Measurements from ENCODE around the gene HEATR5A. TPM values are rescaled to one million over a fixed set of nuclear protein-coding genes. Genes with fewer than 3 reads are reported as not detected.

The HEATR5A gene
- total and polyA plus RNA-seq, 2 of the 13 experiments (the other 11 are each of a cell fraction or from before 2014, with no cell fraction given): 36.4 to 105 TPM

DNA sequence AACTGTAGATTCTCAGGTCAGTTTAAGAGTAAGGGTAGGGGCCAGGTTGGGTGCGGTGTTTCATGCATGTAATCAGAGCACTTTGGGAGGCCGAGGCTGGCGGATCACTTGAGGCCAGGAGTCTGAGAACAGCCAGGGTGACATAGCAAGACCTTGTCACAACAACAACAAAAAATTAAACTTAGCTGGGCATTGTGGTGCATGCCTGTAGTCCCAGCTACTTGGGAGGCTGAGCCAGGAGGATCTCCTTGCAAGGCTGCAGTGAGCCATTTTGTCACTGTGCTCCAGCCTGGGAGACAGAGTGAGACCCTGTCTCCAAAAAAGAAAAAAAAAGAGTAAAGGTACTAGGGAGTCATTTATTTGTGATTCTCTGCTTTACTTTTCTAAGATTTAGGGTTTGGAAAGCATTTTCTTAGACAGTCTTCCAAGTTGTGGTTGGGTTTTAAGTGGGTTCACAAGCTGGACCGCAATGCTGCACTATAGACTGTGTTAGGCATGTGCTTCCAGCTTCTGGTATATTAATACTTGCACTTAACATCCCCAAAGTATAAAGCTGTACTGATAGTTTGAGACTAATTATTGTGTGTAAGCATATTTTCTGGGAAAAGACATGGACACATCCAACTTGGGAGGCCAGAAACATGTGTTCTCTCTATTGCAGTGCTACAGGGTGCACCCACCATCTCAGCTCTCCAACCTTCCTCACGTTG is 163.7 kb downstream of the HEATR5A start (continued):
- TF ChIP-seq ZNF142 (CRISPR knock-in tag; IDR thresholded peaks at IDR 0.05) (no peak), HNRNPUL1 (IDR thresholded peaks at IDR 0.05; ENCODE audit: low read depth, low read length) (no peak), SMAD9 (CRISPR knock-in tag; IDR thresholded peaks at IDR 0.05) (peak; percentile 65; the same call in 1 of the 2 replicates), SNRNP70 (IDR thresholded peaks at IDR 0.05; ENCODE audit: low read depth, low read length) (no peak), ZNF44 (CRISPR knock-in tag; IDR thresholded peaks at IDR 0.05) (peak; percentile 55; the same call in 1 of the 2 replicates), CEBPB (IDR thresholded peaks at IDR 0.05; ENCODE audit: borderline replicate concordance, low read depth, low read length) (no peak), NFE2 (CRISPR knock-in tag; IDR thresholded peaks at IDR 0.05) (no peak), CEBPG (CRISPR knock-in tag; IDR thresholded peaks at IDR 0.05) (no peak), DNMT3B (CRISPR knock-in tag; conservative IDR thresholded peaks at IDR 0.05) (no peak), ZNF598 (CRISPR knock-in tag; IDR thresholded peaks at IDR 0.05; ENCODE audit: borderline replicate concordance) (peak; percentile 3; the same call in 1 of the 2 replicates), ZNF724P (CRISPR knock-in tag; IDR thresholded peaks at IDR 0.05; ENCODE audit: borderline replicate concordance) (no peak; the same call in 1 of the 2 replicates), SNAPC4 (CRISPR knock-in tag; IDR thresholded peaks at IDR 0.05) (no peak), FUBP1 (CRISPR knock-in tag; IDR thresholded peaks at IDR 0.05; ENCODE audit: borderline replicate concordance) (peak; percentile 84; the same call in 1 of the 2 replicates)
- TF ChIP-seq, protein P1, sequence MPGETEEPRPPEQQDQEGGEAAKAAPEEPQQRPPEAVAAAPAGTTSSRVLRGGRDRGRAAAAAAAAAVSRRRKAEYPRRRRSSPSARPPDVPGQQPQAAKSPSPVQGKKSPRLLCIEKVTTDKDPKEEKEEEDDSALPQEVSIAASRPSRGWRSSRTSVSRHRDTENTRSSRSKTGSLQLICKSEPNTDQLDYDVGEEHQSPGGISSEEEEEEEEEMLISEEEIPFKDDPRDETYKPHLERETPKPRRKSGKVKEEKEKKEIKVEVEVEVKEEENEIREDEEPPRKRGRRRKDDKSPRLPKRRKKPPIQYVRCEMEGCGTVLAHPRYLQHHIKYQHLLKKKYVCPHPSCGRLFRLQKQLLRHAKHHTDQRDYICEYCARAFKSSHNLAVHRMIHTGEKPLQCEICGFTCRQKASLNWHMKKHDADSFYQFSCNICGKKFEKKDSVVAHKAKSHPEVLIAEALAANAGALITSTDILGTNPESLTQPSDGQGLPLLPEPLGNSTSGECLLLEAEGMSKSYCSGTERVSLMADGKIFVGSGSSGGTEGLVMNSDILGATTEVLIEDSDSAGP (CRISPR knock-in tag; IDR thresholded peaks at IDR 0.05; ENCODE audit: borderline replicate concordance): no peak
